KMS-11 (cell line): ENCODE results near the gene VARS2.

Experiments used
- H2AFZ ChIP-seq: fragments of 200-600 bp; sonication (generic); 2 replicates; pipeline ENCODE4 v1.6.1; 2016; ENCODE audit warnings: antibody characterized with exemption, mixed run types, low read depth
- H3K27ac ChIP-seq: fragments of 200-600 bp; sonication (generic); 2 replicates; pipeline ENCODE4 v1.6.1; 2016; ENCODE audit warnings: mild to moderate bottlenecking, mixed run types
- H3K27me3 ChIP-seq: fragments of 200-600 bp; sonication (generic); 2 replicates; pipeline ENCODE4 v1.6.1; 2017; ENCODE audit warnings: mild to moderate bottlenecking, low read depth, mixed run types, moderate library complexity; ENCODE audit not compliant: insufficient read depth
- H3K36me3 ChIP-seq: fragments of 200-600 bp; sonication (generic); 2 replicates; pipeline ENCODE4 v1.6.1; 2017; ENCODE audit warnings: mild to moderate bottlenecking, mixed run types; ENCODE audit not compliant: insufficient read depth
- H3K4me1 ChIP-seq: fragments of 200-600 bp; sonication (generic); 2 replicates; pipeline ENCODE4 v1.6.1; 2016; ENCODE audit warnings: mild to moderate bottlenecking, low read depth, mixed run types; ENCODE audit not compliant: poor library complexity, severe bottlenecking
- H3K4me2 ChIP-seq: fragments of 200-600 bp; sonication (generic); 2 replicates; pipeline ENCODE4 v1.7.0; 2016; ENCODE audit warnings: mild to moderate bottlenecking, mixed run types
- H3K4me3 ChIP-seq: fragments of 200-600 bp; sonication (generic); IDR thresholded peaks from 2 replicates; pipeline ENCODE4 v1.6.1; 2017; ENCODE audit warnings: low read depth, low read length, mixed read lengths; ENCODE audit not compliant: insufficient read depth
- H3K79me2 ChIP-seq: fragments of 200-600 bp; sonication (generic); 2 replicates; pipeline ENCODE4 v1.6.1; 2016; ENCODE audit warnings: low read depth, mixed run types; ENCODE audit not compliant: insufficient read depth
- H3K9ac ChIP-seq: fragments of 200-600 bp; sonication (generic); 2 replicates; pipeline ENCODE4 v1.6.1; 2016; ENCODE audit warnings: mild to moderate bottlenecking, mixed run types
- H4K20me1 ChIP-seq: fragments of 200-600 bp; sonication (generic); 2 replicates; pipeline ENCODE4 v1.6.1; 2016; ENCODE audit warnings: mild to moderate bottlenecking, mixed run types; ENCODE audit not compliant: insufficient read depth
- CTCF ChIP-seq: fragments of 200-600 bp; sonication (generic); conservative IDR thresholded peaks from 2 replicates; pipeline ENCODE4 v1.6.1; 2017; ENCODE audit warnings: low read depth, mild to moderate bottlenecking, antibody characterized with exemption, low read length, moderate library complexity, mixed read lengths

VARS2 gene

GRCh38 chr6:30876039-30876730 is 37.9 kb upstream of the VARS2 start:
- Histone ChIP-seq H3K79me2 (no peaks in the 10 kb centered on the region), H4K20me1 (no peaks in the 10 kb centered on the region), H3K27ac (no peak overlapping the region), H3K4me1 (peaks cover 13% of the 10 kb centered on the region), H3K4me3 (no peak overlapping the region), H3K27me3 (no peaks in the 10 kb centered on the region), H3K4me2 (no peak overlapping the region), H3K9ac (no peak overlapping the region), H2AFZ (no peak overlapping the region), H3K36me3 (no peaks in the 10 kb centered on the region)
- no peak for TF ChIP-seq CTCF

- peak; percentile 81 for TF ChIP-seq CTCF
- peak overlapping the region; percentile 45; the same call in 1 of the 2 replicates for H2AFZ ChIP-seq
- H4K20me1 ChIP-seq = no peaks in the 10 kb centered on the region
- H3K27ac ChIP-seq = no peak overlapping the region
- H3K27me3 ChIP-seq = no peaks in the 10 kb centered on the region
- peak overlapping the region; percentile 67 for H3K4me2 ChIP-seq
- no peaks in the 10 kb centered on the region for H3K79me2 ChIP-seq
- H3K36me3 ChIP-seq = no peaks in the 10 kb centered on the region
- H3K4me3 ChIP-seq = no peak overlapping the region
- H3K4me1 ChIP-seq = peaks cover 13% of the 10 kb centered on the region
- no peak overlapping the region for H3K9ac ChIP-seq
Measured at GRCh38 chr6:30877419-30878262, 36.4 kb upstream of the VARS2 start.

GRCh38 chr6:30879684-30880427 is 34.2 kb upstream of the VARS2 start:
- no peaks in the 10 kb centered on the region for H3K36me3 ChIP-seq
- H2AFZ ChIP-seq = no peak overlapping the region
- peaks cover 6% of the 10 kb centered on the region; the same call in 1 of the 2 replicates for H3K27me3 ChIP-seq
- no peak overlapping the region for H3K9ac ChIP-seq
- H3K4me3 ChIP-seq = no peak overlapping the region
- H3K4me1 ChIP-seq = peaks cover 15% of the 10 kb centered on the region
- no peaks in the 10 kb centered on the region for H4K20me1 ChIP-seq
- H3K79me2 ChIP-seq = no peaks in the 10 kb centered on the region
- TF ChIP-seq CTCF = no peak
- H3K27ac ChIP-seq = no peak overlapping the region
- H3K4me2 ChIP-seq = no peak overlapping the region

- Histone ChIP-seq H3K79me2 (no peaks in the 10 kb centered on the region), H4K20me1 (no peaks in the 10 kb centered on the region), H3K36me3 (no peaks in the 10 kb centered on the region), H3K4me1 (peaks cover 17% of the 10 kb centered on the region), H3K27me3 (peaks cover 9% of the 10 kb centered on the region; the same call in 1 of the 2 replicates), H2AFZ (no peak overlapping the region), H3K9ac (no peak overlapping the region), H3K4me2 (no peak overlapping the region), H3K27ac (no peak overlapping the region), H3K4me3 (no peak overlapping the region)
- no peak for TF ChIP-seq CTCF
Measured at GRCh38 chr6:30880698-30881252, 33.3 kb upstream of the VARS2 start.
